DND-41 (cell line): Measurements from ENCODE around the gene PROK2.

Source experiments
- CTCF ChIP-seq: IDR thresholded peaks from 2 replicates; pipeline ENCODE4 v1.5.1; 2012; ENCODE audit warnings: borderline replicate concordance, low read length, moderate library complexity, mild to moderate bottlenecking; ENCODE audit not compliant: poor library complexity, severe bottlenecking; ENCODE audit errors: extremely low read depth
- EZH2 ChIP-seq: IDR thresholded peaks from 3 replicates; pipeline ENCODE4 v1.6.1; 2012; ENCODE audit warnings: borderline replicate concordance, low read depth, mild to moderate bottlenecking, moderate library complexity, low read length, inconsistent platforms; ENCODE audit not compliant: severe bottlenecking

GRCh38 chr3:71784914-71785531 is at the start of gene PROK2:
- TF ChIP-seq CTCF (no peak), EZH2 (no peak)
